Measurements from ENCODE around the gene TMEM255B.

GRCh38 chr13:113843864-113844556 lies 85.0 kb downstream of the TMEM255B start:
- TF ChIP-seq POLR2A (IDR thresholded peaks at IDR 0.05; ENCODE audit: low read length) (no peak), GATA1 (IDR thresholded peaks at IDR 0.05; ENCODE audit: low read depth, low read length) (no peak)
